GM13977 (cell line): Measurements from ENCODE around the gene AFAP1.

Experiments
- DNase-seq: peaks from one replicate; pipeline ENCODE4 v3.0.0; 2012; ENCODE audit warnings: low spot score
- CTCF ChIP-seq: IDR thresholded peaks from 2 replicates; pipeline ENCODE4 v1.5.1; 2012; ENCODE audit warnings: mild to moderate bottlenecking, control low read depth; ENCODE audit not compliant: insufficient read depth; ENCODE audit errors: extremely low read depth, missing control alignments
- in situ Hi-C: fragments of 300-500 bp; cut with MboI; formaldehyde crosslinking; loops from one replicate; pipeline ENCODE4 v1.12.0; 2022; ENCODE audit warnings: low sequenced_read_pairs, low pct_unique_long_range_greater_than_20kb, mixed read lengths, inconsistent platforms; ENCODE audit not compliant: unreplicated experiment

AFAP1 gene

GRCh38 chr4:7761312-7761711, 178.3 kb downstream of the AFAP1 start:
- in situ Hi-C loops, result no loop called here
- DNase-seq, result no peak
- TF ChIP-seq CTCF, result no peak

- in situ Hi-C loops, result no loop called here
- DNase-seq, result no peak
- no peak for TF ChIP-seq CTCF
These were observed 179.0 kb downstream of the AFAP1 start for GRCh38 chr4:7760706-7761105.

GRCh38 chr4:7760228-7760627, 179.4 kb downstream of the AFAP1 start:
- no peak for DNase-seq
- in situ Hi-C loops, result no loop called here

GRCh38 chr4:7759635-7760034, 180.0 kb downstream of the AFAP1 start:
- DNase-seq, result no peak
- in situ Hi-C loops, result no loop called here
- TF ChIP-seq CTCF, result no peak

More at GRCh38 chr4:7760228-7760627, 179.4 kb downstream of the AFAP1 start:
- TF ChIP-seq CTCF, result no peak

GRCh38 chr4:7759216-7759615, 180.4 kb downstream of the AFAP1 start:
- DNase-seq, result no peak
- in situ Hi-C loops, result no loop called here
- TF ChIP-seq CTCF, result no peak

GRCh38 chr4:7758476-7758875, 181.2 kb downstream of the AFAP1 start:
- in situ Hi-C loops, result no loop called here
- no peak for DNase-seq
- TF ChIP-seq CTCF, result no peak
